Activated CD4-positive, alpha-beta T cell treated with anti-CD3 and anti-CD28 coated beads, Interleukin-2, Interleukin-4, amounts not matched to agents 100 ng/mL and 50 ng/mL, durations not matched to agents 16 hours and 8 hours (primary cell): ENCODE measurements around the gene CHSY1.

Source experiments
- DNase-seq: peaks from one replicate; pipeline ENCODE4 v3.0.0-alpha.2; 2020; ENCODE audit warnings: low spot score

CHSY1 gene

GRCh38 chr15:101210466-101210865, 41.4 kb downstream of the CHSY1 start:
- no peak for DNase-seq

GRCh38 chr15:101210058-101210457, 41.8 kb downstream of the CHSY1 start:
- no peak for DNase-seq

GRCh38 chr15:101209285-101209845, 42.5 kb downstream of the CHSY1 start:
- DNase-seq: no peak

- DNase-seq: no peak
These were observed 44.0 kb downstream of the CHSY1 start for GRCh38 chr15:101207867-101208288.

GRCh38 chr15:101206176-101206591, 45.7 kb downstream of the CHSY1 start:
- peak; percentile 84 for DNase-seq

GRCh38 chr15:101204739-101205535, 46.9 kb downstream of the CHSY1 start:
- no peak for DNase-seq

- no peak for DNase-seq
These were observed 48.1 kb downstream of the CHSY1 start for GRCh38 chr15:101203607-101204189.

GRCh38 chr15:101203029-101203573, 48.7 kb downstream of the CHSY1 start:
- peak; percentile 66 for DNase-seq

GRCh38 chr15:101201411-101202174, 50.3 kb downstream of the CHSY1 start:
- peak; percentile 64 for DNase-seq

GRCh38 chr15:101200181-101200580, 51.7 kb downstream of the CHSY1 start:
- DNase-seq: no peak

- DNase-seq: no peak
These were observed 53.0 kb downstream of the CHSY1 start for GRCh38 chr15:101198800-101199199.

- no peak for DNase-seq
These were observed 53.7 kb downstream of the CHSY1 start for GRCh38 chr15:101198031-101198575.

GRCh38 chr15:101194546-101195125, 57.2 kb downstream of the CHSY1 start:
- no peak for DNase-seq

GRCh38 chr15:101193806-101194545, 57.9 kb downstream of the CHSY1 start:
- no peak for DNase-seq

GRCh38 chr15:101193120-101193644, 58.7 kb downstream of the CHSY1 start:
- no peak for DNase-seq

- DNase-seq: no peak
These were observed 59.8 kb downstream of the CHSY1 start for GRCh38 chr15:101192081-101192480.

- DNase-seq: no peak
These were observed 60.6 kb downstream of the CHSY1 start for GRCh38 chr15:101191242-101191641.

- DNase-seq: no peak
These were observed 61.7 kb downstream of the CHSY1 start for GRCh38 chr15:101190092-101190595.

GRCh38 chr15:101189409-101190091, 62.3 kb downstream of the CHSY1 start:
- DNase-seq: no peak
